Measurements from ENCODE around the gene SSH2. TPM values are rescaled to one million over a fixed set of nuclear protein-coding genes. Genes with fewer than 3 reads are reported as not detected.

Gene SSH2
- total and polyA plus RNA-seq, 2 of the 13 experiments (the other 11 are each of a cell fraction or from before 2014, with no cell fraction given), result 6.0 to 6.4 TPM

DNA sequence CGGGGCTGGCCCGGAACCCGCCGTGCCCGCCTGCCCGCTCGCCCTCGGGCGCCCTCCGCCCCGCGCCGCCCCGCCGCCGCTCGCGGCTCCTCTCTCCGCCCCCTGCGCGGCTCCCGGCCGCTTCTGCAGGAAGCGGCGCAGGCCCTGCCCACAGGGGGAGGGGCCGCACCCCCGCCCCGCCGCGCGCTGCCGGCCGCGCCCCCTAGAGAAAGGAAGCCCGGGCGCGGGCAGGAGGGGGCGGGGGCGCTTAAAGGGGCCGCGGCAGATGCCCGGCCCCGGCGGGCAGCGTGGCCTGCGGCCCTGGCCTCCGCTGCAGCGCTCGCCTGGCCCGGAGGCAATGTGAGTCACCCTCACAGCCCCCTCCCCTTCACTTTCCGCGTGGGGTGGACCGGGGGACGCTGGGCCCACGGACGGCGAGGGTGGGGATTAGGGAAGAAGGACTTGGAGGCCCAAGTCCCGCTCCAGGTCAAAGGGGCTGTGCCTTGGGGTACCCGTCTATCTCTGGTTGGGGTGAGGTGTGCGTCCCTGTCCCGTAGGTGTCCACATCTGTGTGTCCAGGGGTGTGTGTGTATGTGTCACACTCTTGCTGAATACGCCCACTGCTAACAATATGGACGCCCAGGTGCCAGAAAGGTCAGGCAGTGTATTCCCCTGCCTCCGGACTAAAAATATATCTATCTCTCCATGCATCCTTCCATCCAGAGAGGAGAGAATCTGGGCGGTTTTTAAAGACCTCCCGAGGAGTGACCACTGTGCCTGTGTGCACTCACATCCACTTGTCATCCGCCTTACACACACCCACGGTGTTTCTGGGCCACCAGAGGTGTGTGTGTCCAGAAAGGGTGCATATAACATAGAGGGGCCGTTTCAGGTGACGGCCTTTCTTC, 340.3 kb downstream of the SSH2 start, which contains the start of gene GIT1 (continued):
- TF ChIP-seq, protein P1, sequence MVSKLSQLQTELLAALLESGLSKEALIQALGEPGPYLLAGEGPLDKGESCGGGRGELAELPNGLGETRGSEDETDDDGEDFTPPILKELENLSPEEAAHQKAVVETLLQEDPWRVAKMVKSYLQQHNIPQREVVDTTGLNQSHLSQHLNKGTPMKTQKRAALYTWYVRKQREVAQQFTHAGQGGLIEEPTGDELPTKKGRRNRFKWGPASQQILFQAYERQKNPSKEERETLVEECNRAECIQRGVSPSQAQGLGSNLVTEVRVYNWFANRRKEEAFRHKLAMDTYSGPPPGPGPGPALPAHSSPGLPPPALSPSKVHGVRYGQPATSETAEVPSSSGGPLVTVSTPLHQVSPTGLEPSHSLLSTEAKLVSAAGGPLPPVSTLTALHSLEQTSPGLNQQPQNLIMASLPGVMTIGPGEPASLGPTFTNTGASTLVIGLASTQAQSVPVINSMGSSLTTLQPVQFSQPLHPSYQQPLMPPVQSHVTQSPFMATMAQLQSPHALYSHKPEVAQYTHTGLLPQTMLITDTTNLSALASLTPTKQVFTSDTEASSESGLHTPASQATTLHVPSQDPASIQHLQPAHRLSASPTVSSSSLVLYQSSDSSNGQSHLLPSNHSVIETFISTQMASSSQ (IDR thresholded peaks at IDR 0.05; ENCODE audit: low read depth), result no peak
- TF ChIP-seq, protein P1 (CRISPR knock-in tag; IDR thresholded peaks at IDR 0.05; ENCODE audit: borderline replicate concordance), result 0 out of 2 replicates have a peak, but pooled peaks have one; percentile 24
- TF ChIP-seq ZNF660 (CRISPR knock-in tag; IDR thresholded peaks at IDR 0.05; ENCODE audit: borderline replicate concordance, low read depth) (no peak), TCF12 (IDR thresholded peaks at IDR 0.05) (no peak), TCF12 (CRISPR knock-in tag; IDR thresholded peaks at IDR 0.05) (no peak), CBX2 (IDR thresholded peaks at IDR 0.05; ENCODE audit: low read depth, low read length) (no peak), CBX2 (CRISPR knock-in tag; IDR thresholded peaks at IDR 0.05; ENCODE audit: low read depth) (no peak), REPIN1 (CRISPR knock-in tag; IDR thresholded peaks at IDR 0.05; ENCODE audit: borderline replicate concordance, low read depth) (no peak), SYNCRIP (IDR thresholded peaks at IDR 0.05; ENCODE audit: insufficient read depth, low read depth, low read length) (no peak), THAP11 (CRISPR knock-in tag; IDR thresholded peaks at IDR 0.05) (peak; percentile 53), ZBTB7A (CRISPR knock-in tag; IDR thresholded peaks at IDR 0.05) (peak; percentile 66; the same call in 1 of the 2 replicates), MAZ (IDR thresholded peaks at IDR 0.05; ENCODE audit: borderline replicate concordance, low read depth, low read length) (peak; percentile 76), MAZ (CRISPR knock-in tag; IDR thresholded peaks at IDR 0.05; ENCODE audit: low read depth) (peak; percentile 56; the same call in 1 of the 2 replicates)
- TF ChIP-seq, protein P2, sequence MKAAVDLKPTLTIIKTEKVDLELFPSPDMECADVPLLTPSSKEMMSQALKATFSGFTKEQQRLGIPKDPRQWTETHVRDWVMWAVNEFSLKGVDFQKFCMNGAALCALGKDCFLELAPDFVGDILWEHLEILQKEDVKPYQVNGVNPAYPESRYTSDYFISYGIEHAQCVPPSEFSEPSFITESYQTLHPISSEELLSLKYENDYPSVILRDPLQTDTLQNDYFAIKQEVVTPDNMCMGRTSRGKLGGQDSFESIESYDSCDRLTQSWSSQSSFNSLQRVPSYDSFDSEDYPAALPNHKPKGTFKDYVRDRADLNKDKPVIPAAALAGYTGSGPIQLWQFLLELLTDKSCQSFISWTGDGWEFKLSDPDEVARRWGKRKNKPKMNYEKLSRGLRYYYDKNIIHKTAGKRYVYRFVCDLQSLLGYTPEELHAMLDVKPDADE (CRISPR knock-in tag; IDR thresholded peaks at IDR 0.05), result 0 out of 2 replicates have a peak, but pooled peaks have one; percentile 6
- TF ChIP-seq, protein P3, sequence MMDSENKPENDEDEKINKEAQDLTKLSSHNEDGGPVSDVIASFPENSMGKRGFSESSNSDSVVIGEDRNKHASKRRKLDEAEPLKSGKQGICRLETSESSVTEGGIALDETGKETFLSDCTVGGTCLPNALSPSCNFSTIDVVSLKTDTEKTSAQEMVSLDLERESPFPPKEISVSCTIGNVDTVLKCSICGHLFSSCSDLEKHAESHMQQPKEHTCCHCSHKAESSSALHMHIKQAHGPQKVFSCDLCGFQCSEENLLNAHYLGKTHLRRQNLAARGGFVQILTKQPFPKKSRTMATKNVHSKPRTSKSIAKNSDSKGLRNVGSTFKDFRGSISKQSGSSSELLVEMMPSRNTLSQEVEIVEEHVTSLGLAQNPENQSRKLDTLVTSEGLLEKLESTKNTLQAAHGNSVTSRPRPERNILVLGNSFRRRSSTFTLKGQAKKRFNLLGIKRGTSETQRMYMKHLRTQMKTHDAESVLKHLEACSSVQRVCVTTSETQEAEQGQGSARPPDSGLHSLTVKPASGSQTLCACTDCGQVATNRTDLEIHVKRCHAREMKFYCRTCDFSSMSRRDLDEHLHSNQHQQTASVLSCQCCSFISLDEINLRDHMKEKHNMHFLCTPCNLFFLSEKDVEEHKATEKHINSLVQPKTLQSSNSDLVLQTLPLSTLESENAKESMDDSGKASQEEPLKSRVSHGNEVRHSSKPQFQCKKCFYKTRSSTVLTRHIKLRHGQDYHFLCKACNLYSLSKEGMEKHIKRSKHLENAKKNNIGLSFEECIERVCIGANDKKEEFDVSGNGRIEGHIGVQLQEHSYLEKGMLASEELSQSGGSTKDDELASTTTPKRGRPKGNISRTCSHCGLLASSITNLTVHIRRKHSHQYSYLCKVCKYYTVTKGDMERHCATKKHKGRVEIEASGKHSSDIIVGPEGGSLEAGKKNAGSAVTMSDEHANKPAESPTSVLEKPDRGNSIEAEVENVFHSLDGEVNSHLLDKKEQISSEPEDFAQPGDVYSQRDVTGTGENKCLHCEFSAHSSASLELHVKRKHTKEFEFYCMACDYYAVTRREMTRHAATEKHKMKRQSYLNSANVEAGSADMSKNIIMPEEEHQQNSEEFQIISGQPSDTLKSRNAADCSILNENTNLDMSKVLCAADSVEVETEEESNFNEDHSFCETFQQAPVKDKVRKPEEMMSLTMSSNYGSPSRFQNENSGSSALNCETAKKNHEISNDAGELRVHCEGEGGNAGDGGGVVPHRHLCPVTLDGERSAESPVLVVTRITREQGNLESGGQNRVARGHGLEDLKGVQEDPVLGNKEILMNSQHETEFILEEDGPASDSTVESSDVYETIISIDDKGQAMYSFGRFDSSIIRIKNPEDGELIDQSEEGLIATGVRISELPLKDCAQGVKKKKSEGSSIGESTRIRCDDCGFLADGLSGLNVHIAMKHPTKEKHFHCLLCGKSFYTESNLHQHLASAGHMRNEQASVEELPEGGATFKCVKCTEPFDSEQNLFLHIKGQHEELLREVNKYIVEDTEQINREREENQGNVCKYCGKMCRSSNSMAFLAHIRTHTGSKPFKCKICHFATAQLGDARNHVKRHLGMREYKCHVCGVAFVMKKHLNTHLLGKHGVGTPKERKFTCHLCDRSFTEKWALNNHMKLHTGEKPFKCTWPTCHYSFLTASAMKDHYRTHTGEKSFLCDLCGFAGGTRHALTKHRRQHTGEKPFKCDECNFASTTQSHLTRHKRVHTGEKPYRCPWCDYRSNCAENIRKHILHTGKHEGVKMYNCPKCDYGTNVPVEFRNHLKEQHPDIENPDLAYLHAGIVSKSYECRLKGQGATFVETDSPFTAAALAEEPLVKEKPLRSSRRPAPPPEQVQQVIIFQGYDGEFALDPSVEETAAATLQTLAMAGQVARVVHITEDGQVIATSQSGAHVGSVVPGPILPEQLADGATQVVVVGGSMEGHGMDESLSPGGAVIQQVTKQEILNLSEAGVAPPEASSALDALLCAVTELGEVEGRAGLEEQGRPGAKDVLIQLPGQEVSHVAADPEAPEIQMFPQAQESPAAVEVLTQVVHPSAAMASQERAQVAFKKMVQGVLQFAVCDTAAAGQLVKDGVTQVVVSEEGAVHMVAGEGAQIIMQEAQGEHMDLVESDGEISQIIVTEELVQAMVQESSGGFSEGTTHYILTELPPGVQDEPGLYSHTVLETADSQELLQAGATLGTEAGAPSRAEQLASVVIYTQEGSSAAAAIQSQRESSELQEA (CRISPR knock-in tag; IDR thresholded peaks at IDR 0.05; ENCODE audit: not compliant biosample characterization), result peak; percentile 79

All from HepG2 (cell line).